ENCODE results near the gene TRIM8.

- no peak for TF ChIP-seq ZBTB33 (IDR thresholded peaks at IDR 0.05; ENCODE audit: extremely low read depth, insufficient replicate concordance, low read length)
- no peak for TF ChIP-seq JUND (IDR thresholded peaks at IDR 0.05)
- TF ChIP-seq EZH2 (IDR thresholded peaks at IDR 0.05): no peak
These were observed 10.3 kb downstream of the TRIM8 start for GRCh38 chr10:102654566-102654965.
